ENCODE data around the gene PRR14.

Gene PRR14

GRCh38 chr16:30660424-30661261 is 9.9 kb downstream of the PRR14 start:
- no peak for FAIRE-seq

DNA sequence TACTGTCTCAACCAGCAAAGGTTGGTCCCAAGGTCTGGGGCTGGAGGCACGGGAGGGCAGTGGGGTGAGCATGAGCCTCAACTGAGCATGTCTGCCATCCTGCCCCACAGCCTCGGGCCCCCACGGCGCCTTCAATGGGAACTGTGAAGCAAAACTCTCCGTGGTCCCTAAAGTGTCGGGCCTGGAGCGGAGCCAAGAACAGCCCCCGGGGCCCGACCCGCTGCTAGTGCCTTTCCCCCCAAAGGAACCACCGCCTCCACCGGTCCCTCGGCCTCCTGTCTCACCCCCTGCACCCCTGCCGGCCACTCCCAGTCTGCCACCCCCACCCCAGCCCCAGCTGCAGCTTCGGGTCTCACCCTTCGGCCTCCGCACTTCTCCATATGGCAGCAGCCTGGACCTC is 11.7 kb downstream of the PRR14 start:
- no peak for FAIRE-seq

GRCh38 chr16:30663038-30663437 is 12.3 kb downstream of the PRR14 start:
- FAIRE-seq = no peak

GRCh38 chr16:30663820-30664219 is 13.1 kb downstream of the PRR14 start:
- FAIRE-seq = no peak

GRCh38 chr16:30664616-30665109 is 13.9 kb downstream of the PRR14 start:
- FAIRE-seq = no peak

DNA sequence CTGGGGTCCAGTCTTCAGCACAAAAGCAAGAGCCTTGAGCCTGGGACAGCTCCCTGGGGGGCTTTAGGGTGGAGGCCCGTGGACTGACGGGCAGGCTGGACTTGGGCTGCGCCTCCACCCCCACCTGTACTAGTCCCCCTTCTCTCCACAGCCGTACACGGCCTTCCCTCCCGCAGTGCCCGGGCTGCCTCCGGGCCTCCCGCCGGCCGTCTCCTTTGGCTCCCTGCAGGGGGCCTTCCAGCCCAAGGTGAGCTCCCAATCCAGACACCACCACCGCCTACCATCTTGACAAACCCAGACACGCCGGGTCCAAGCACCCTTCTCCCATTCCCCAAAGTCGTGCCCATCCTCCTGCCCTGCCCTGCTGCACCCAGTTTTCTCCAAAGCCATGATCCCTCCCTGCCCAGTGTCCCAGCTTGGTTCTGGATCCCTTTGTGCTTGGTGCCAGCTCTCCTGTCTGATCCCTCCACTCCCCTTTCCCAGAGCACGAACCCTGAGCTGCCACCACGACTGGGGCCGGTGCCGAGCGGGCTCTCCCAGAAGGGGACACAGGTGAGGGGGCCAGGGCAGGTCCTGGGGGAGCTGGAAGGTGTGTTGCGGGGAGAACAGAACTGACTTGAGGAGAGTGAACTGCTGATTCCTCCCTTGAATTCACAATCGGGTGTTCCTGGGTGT is 14.5 kb downstream of the PRR14 start:
- FAIRE-seq = no peak

- FAIRE-seq = no peak
Measured at GRCh38 chr16:30665830-30666190, 15.1 kb downstream of the PRR14 start.

- no peak for FAIRE-seq
Measured at GRCh38 chr16:30666681-30667080, 15.9 kb downstream of the PRR14 start.

GRCh38 chr16:30667361-30667905 is 16.7 kb downstream of the PRR14 start:
- FAIRE-seq = no peak

DNA sequence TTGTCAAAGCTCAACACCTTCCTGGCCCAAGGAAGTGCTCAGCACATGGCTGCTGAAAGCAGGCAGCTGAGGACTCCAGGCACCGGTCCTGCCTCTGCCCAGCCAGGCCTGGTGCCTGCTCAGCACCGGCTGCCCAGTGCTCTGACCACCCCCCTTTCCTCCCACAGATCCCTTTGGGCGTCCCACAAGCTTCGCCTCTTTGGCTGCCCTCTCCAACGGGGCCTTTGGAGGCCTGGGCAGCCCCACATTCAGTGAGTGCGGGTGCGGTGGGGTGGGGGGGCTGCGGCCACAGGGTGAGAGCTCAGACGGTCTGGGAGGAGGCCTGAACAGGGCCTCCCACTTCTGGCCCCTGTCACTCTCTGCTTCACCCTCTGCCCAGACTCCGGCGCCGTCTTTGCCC is 17.6 kb downstream of the PRR14 start:
- no peak for FAIRE-seq

DNA sequence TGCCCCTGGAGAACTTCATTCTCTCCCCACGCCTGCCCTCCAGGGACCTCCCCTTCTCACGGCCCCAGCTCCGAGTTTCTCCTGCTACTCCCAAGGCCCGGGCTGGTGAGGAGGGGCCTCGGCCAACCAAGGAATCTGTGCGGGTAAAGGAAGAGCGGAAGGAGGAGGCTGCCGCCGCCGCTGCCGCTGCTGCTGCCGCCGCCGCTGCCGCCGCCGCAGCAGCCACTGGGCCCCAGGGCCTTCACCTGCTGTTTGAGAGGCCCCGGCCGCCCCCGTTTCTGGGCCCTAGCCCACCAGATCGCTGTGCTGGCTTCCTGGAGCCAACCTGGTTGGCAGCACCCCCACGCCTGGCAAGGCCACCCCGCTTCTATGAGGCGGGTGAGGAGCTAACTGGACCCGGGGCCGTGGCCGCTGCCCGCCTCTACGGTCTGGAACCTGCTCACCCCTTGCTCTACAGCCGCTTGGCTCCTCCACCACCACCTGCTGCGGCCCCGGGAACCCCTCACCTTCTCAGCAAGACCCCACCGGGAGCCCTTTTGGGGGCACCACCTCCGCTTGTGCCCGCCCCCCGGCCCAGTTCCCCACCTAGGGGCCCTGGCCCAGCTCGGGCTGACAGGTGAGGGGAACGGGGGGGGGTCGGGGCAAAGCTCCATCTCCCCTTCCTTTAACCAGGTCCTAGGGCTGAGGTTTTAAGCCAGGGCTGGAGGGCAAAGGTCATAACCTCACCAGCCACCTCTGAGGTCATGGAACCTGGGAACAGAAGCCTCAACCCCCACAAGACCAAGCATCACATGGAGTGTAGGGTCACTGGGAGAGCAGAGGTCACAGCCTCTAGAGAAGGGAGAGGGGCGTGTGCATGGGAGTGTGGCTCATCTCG is 18.5 kb downstream of the PRR14 start:
- no peak for FAIRE-seq

GRCh38 chr16:30669903-30670824 is 19.4 kb downstream of the PRR14 start:
- no peak for FAIRE-seq

GRCh38 chr16:30675143-30675542 is 24.4 kb downstream of the PRR14 start:
- FAIRE-seq = no peak

GRCh38 chr16:30677931-30678585 is 27.3 kb downstream of the PRR14 start:
- no peak for FAIRE-seq

DNA sequence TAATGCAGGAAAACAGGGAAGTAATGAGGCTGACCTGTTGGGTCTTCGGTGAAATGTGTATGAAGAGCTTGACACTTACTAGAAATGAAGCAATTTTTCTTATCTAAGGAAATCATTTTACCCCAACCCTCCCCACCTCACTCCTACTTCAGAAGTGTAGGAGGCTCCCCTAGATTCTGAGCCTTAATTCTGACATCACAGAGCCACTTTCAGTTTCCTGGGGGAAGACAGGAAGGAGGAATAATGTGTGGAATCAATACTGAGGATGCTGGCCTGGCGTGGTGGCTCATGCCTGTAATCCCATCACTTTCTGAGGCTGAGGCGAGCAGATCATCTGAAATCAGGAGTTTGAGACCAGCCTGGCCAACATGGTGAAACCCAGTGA is 27.8 kb downstream of the PRR14 start:
- no peak for FAIRE-seq

GRCh38 chr16:30680326-30680725 is 29.6 kb downstream of the PRR14 start:
- no peak for FAIRE-seq

GRCh38 chr16:30688701-30689100 is 37.9 kb downstream of the PRR14 start:
- FAIRE-seq = no peak

DNA sequence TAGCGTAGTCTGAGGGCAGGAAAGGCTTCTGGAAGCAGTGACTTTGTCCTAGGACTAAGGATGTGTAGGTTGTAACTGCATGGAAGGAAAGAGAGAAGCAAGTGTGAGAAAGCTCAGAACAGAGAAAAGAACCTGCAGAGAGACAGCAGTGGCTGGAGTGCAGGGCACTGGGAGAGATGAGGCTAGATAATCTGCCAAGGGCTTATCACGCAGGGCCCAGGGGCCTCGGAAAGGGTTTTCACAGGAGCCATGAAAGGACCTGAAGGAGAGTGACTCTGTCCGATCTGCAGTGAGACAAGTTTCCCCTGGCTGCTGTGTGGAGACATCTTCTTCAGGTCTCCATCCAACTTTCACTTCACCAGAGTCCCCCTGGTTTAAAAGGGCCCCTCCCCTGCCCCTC is 41.1 kb downstream of the PRR14 start:
- no peak for FAIRE-seq

GRCh38 chr16:30692396-30693064 is 41.8 kb downstream of the PRR14 start:
- no peak for FAIRE-seq

- no peak for FAIRE-seq
Measured at GRCh38 chr16:30694926-30695693, 44.4 kb downstream of the PRR14 start.
